Fibroblast of skin of right quadriceps (primary cell): ENCODE measurements around the gene KSR1.
A peak's percentile ranks its signal among the peaks of the same experiment; 100 is the strongest.

Source experiments
- DNase-seq: peaks from one replicate; pipeline ENCODE4 v3.0.0-alpha.2; 2013

The KSR1 gene

GRCh38 chr17:27475070-27475673, 18.9 kb downstream of the KSR1 start:
- no peak for DNase-seq

GRCh38 chr17:27475981-27476895, 20.0 kb downstream of the KSR1 start:
- no peak for DNase-seq

DNA sequence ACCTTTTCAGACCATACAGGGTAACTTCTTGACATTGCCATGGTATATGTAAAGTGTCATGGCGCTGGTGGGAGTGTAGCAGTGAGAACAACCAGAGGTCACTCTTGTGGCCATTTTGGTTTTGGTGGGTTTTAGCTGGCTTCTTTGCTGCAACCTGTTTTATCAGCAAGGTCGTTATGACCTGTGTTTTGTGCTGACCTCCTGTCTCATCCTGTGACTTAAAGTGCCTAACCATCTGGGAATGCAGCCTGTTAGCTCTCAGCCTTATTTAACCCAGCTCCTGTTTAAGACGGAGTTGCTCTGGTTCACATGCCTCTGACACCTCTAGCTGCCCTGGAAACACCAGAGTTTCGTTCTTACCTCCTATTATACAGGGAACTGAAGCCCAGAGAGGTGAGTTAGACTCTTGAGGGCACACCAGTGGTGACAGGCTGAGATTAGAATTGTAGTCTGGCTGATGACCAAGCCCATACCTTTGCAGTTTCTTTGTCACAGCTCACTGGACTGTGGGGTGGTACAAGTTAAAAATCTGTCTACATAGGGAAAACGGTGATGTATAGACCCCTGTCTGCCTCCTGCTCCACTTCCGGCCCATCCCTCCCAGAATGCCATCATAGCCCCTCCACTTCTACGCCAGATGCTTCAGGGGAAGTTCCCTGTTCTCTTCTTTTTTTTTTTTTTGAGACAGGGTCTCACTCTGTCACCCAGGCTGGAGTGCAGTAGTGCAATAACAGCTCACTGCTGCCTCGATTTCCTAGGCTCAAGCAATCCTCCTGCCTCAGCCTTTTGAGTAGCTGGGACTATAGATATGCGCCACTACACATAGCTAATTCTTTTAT, 21.0 kb downstream of the KSR1 start:
- no peak for DNase-seq

GRCh38 chr17:27477971-27478684, 21.9 kb downstream of the KSR1 start:
- DNase-seq: no peak

- no peak for DNase-seq
These were observed 22.8 kb downstream of the KSR1 start for GRCh38 chr17:27478901-27479538.

DNA sequence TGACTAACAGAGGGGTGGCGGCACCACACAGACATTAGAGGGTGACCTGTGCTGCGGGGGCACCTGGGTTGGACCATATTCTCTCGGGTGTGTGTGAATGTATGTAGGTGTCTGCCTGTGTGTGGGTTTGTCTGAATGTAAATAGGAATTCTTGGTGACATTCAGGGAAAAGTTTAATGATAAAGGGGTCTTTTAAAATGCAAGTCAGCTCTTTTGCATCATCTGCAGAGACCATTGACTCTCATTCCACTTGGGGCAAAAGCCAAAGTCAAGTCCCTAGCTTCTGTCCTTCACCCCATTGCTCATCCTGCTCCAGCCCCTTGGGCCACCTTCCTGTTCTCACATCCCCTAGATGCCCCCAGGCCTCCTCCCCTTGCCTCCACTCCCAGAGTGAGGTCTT, 23.6 kb downstream of the KSR1 start:
- DNase-seq: no peak

GRCh38 chr17:27480699-27481098, 24.5 kb downstream of the KSR1 start:
- no peak for DNase-seq

- DNase-seq: no peak
These were observed 25.1 kb downstream of the KSR1 start for GRCh38 chr17:27481327-27481726.

- no peak for DNase-seq
These were observed 28.9 kb downstream of the KSR1 start for GRCh38 chr17:27485125-27485524.

DNA sequence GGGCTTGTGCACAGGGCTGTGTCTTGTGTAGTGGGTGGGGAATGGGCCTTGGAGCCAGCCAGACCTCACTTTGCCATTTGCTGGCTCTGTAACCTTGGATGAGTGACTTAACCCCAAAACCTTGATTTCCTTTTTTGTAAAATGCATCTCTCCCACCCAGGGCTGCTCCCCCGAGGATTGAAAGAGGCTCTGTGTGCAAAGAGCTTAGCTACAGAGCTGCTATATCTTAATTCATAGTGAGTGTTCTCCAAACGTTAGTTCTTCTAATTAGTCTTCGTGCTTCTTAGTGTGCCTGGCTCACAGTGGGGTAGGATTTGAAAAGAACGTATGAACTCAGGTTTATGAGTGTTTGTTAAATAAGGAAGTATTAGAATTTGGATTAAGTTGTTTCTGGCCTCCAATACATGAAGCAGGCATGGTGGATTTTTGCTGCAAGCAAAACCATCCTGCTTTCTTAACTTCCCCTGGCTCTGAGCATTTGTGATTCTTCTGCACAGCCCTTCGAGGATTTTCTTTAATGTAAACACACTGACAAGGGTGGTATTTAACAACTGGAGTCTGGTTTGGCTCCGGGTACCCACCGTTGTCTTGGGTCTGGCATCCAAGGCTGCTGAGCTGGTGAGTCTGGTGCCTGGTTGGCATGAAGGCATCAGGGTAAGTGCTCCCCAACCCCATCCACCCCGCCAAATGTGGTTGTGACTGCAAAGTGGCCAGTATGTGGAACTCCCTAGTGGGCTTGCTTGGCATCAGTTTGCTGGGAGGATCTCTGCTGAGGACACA, 29.7 kb downstream of the KSR1 start:
- DNase-seq: no peak

DNA sequence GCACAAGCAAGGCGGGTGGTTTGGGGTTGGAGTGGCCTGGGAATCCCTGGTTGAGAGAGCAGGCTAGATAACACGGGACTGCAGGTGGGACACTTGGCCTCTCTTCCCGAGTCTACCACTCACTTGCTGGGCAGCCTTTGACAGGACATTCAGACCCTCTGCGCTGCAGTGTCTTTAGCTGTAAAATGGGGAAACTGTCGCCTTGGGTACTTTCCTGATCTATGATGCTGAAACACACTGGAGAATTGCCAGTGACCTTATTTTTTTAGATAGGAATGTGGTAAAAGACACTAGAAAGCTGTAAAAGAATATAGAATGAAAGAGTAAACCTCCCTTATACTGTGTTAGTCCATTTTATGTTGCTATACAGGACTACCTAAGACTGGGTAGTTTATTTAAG, 30.5 kb downstream of the KSR1 start:
- no peak for DNase-seq

DNA sequence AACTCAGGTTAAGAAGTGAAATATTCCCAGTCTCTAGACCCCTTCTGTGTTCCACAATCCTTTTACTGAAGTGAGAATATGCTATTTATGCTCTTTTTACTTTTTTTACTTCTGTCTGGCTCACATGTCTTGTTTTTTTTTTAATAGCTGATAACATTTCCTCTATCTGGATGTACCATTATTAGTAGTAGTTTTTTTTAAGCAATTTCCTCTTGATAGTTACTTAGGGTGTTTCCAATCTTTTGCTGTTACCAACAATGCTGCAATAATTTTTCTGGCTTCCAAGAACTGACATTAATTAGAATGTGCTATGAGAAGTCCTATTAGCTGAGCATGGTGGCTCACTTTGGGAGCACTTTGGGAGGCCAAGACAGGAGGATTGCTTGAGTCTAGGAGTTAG, 32.0 kb downstream of the KSR1 start:
- DNase-seq: no peak

DNA sequence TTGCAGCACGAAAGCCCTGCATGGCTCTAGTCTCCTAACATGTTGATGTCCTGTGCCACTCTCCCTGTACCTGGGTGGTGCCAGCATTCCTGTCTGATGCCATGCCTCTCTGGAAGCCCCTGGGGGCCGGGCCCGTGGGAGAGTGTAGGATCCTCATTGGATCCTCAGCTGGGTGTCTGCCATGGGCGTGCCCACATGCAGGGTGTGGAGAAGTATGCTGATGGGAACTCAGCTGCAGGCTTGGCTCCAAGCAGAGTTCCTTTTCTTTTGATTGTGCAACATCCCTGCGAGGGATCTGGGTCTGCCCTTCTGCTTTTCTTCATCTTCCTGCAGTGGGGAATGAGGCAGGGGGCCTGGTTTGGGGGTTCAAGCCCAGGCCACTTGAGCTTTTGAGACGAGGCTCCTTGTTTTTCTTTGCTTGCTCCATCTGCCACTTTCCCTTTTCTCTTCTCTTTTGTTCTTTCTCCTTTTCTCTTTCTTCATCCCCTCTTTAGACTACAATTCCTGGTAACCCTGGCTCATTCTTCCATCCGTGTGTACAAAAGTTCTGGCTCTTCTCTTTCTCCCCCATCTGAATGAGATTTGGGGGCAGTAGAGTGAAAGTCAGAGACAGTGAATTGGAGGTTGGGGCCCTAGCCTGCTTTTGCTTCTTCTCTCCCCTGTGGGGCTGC, 32.9 kb downstream of the KSR1 start:
- DNase-seq: peak; percentile 51

DNA sequence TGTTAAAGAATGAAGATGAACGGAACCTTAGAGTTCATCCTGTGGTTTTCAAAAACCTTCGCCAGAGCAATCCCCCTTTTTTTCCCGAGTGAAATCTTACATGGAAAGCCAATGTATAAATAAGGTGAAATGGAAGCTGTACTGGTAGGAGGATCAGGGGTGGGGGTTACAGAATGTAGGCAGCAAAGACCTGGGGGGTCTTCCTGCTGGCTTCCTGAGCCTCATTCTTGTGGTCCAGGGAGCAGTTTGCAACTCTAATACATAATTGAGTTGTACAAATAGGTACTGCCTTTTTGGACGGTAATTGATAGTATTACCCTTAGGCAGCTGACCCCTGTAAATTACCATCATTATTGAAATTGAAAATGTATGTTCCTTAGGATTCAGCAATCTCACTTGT, 34.1 kb downstream of the KSR1 start:
- DNase-seq: no peak

- no peak for DNase-seq
These were observed 35.5 kb downstream of the KSR1 start for GRCh38 chr17:27491713-27492190.

DNA sequence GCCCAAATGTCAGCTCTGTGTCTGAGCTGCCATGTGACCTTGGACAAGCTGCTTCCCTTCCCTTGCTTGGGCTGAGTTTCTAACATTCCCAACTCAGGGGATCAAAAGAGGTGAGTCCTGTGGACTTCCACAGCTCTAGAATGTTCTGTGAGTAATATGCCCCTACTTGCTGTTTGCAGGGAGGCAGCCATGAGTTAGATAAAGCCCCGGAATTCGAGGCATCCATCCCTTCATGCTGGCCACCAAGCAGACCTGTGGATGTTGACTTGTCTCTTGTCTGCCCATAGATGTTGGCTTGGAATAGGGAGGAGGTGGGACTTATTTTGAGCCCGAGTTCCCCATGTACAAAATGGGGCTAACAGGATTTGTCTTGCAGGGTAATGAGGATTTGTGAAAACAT, 36.2 kb downstream of the KSR1 start:
- DNase-seq: no peak

- DNase-seq: no peak
These were observed 36.8 kb downstream of the KSR1 start for GRCh38 chr17:27493088-27493487.

DNA sequence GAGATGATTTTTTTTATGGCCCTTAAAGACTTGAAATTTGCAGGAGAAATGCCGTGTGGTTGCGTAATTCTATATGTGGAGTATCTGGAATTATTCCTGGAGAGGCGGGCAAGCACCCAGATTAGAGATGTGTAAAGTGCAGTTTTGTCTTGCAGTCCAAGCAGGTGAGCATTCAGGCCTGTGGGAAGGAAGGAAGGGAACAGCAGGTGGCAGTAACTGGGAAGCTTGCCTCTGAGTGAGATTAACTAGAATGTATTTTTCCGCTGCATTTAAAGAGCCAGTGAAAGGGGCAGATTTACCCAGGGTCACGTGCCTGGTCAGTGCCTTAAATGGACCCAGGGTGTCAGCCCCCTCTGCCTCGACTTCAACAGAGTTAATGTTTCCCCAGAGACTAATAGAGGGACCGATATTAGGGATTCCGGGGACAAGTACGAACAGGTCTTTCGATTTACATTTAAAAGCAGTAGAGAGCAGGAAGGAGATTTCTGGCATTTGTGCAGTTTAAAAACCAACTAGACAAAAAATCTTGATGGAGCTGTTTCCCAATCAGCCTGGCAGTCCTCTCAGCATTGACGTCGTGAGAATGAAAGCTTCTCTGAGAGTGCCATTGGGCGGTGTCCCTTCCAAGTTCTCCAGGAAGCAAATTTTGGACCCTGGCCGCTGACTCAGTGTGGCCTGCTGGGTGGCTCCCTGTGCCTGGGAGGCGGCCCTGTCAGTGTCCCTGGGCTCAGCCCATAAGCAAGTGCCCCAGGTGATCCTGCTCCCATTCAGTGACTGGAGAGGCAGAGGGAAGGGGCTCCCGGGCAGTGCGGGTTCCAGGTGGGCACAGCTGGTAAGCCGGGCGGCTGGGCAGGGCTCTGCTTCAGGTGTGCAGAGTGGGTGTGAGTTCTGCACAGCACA, 38.2 kb downstream of the KSR1 start:
- peak; percentile 38 for DNase-seq

DNA sequence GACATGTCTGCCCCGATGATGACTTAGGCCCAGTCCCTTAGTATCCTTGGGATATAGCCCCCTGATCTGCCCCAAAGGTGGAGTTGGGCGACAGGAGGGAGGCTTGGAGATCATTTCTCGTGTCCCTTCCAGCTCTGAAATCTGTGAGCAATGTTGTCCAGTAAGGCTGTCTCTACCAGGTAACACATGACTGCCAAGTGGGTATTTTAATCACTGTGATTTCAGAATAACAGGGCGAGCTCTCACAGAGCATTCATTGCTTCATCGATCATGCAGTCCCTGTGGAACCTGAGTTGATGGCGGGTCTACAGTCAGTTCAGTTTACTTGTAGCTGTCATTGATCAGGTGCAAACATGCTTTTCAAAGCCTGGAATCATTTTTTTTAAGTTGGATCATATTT, 39.2 kb downstream of the KSR1 start:
- DNase-seq: no peak

- no peak for DNase-seq
These were observed 39.8 kb downstream of the KSR1 start for GRCh38 chr17:27496005-27496404.
